Activated CD8-positive, alpha-beta memory T cell treated with anti-CD3 and anti-CD28 coated beads, Interleukin-2, amount 50 U/mL, for 48 hours (primary cell): ENCODE measurements around the gene AKAP8L.

ENCODE experiments used
- DNase-seq: peaks from one replicate; pipeline ENCODE4 v3.0.0-alpha.2; 2020

Gene AKAP8L

GRCh38 chr19:15432629-15433518 is 14.1 kb upstream of the AKAP8L start:
- DNase-seq = peak; percentile 96

- DNase-seq = peak; percentile 73
Measured at GRCh38 chr19:15432018-15432494, 13.3 kb upstream of the AKAP8L start.

- no peak for DNase-seq
Measured at GRCh38 chr19:15431396-15432017, 12.7 kb upstream of the AKAP8L start.

- no peak for DNase-seq
Measured at GRCh38 chr19:15430526-15431120, 11.8 kb upstream of the AKAP8L start.

- DNase-seq = no peak
Measured at GRCh38 chr19:15429825-15430467, 11.2 kb upstream of the AKAP8L start.

GRCh38 chr19:15428956-15429824 is 10.4 kb upstream of the AKAP8L start:
- no peak for DNase-seq

- no peak for DNase-seq
Measured at GRCh38 chr19:15427991-15428471, 9.2 kb upstream of the AKAP8L start.

- DNase-seq = no peak
Measured at GRCh38 chr19:15427350-15427700, 8.5 kb upstream of the AKAP8L start.

- DNase-seq = no peak
Measured at GRCh38 chr19:15426485-15427349, 7.9 kb upstream of the AKAP8L start.

- DNase-seq = no peak
Measured at GRCh38 chr19:15425321-15425950, 6.6 kb upstream of the AKAP8L start.

GRCh38 chr19:15424692-15425272 is 6.0 kb upstream of the AKAP8L start:
- no peak for DNase-seq

- DNase-seq = no peak
Measured at GRCh38 chr19:15424121-15424520, 5.3 kb upstream of the AKAP8L start.

GRCh38 chr19:15423130-15423529 is 4.3 kb upstream of the AKAP8L start:
- no peak for DNase-seq

- DNase-seq = no peak
Measured at GRCh38 chr19:15422296-15423075, 3.7 kb upstream of the AKAP8L start.

- no peak for DNase-seq
Measured at GRCh38 chr19:15421721-15422260, 3.0 kb upstream of the AKAP8L start.

- no peak for DNase-seq
Measured at GRCh38 chr19:15421136-15421695, 2.4 kb upstream of the AKAP8L start.

GRCh38 chr19:15419413-15420025 is 731 bp upstream of the AKAP8L start:
- no peak for DNase-seq

- DNase-seq = no peak
Measured at GRCh38 chr19:15418231-15418578, 583 bp downstream of the AKAP8L start.
